HEK293T (cell line): Measurements from ENCODE around the gene KRT80.

ENCODE experiments used
- CTCF ChIA-PET: fragments of 350-600 bp; formaldehyde crosslinking; extraction: SDS; loops from one replicate; lab custom pipeline; 2021; ENCODE audit warnings: antibody characterized with exemption, inconsistent platforms; lab: Yijun Ruan, JAX
- POLR2A ChIA-PET: fragments of 350-600 bp; formaldehyde crosslinking; extraction: SDS; loops from one replicate; lab custom pipeline; 2020; ENCODE audit warnings: antibody characterized with exemption, inconsistent platforms; lab: Yijun Ruan, JAX
- DNase-seq: peaks from one replicate; pipeline ENCODE4 v3.0.0; 2012; ENCODE audit warnings: mixed read lengths; ENCODE audit errors: extremely low spot score
- ARNT ChIP-seq: fragments of 450-650 bp; IDR thresholded peaks from 2 replicates; pipeline ENCODE4 v1.6.1; 2017; ENCODE audit warnings: mild to moderate bottlenecking
- BHLHE40 ChIP-seq: fragments of 450-650 bp; IDR thresholded peaks from 2 replicates; pipeline ENCODE4 v1.6.1; 2016; ENCODE audit warnings: mild to moderate bottlenecking, moderate library complexity, borderline replicate concordance
- CTBP1 ChIP-seq: fragments of 450-650 bp; IDR thresholded peaks from 2 replicates; pipeline ENCODE4 v1.6.1; 2016; ENCODE audit warnings: borderline replicate concordance
- ELF4 ChIP-seq: fragments of 450-650 bp; IDR thresholded peaks from 2 replicates; pipeline ENCODE4 v1.6.1; 2017; ENCODE audit warnings: antibody characterized with exemption
- FOXA1 ChIP-seq: fragments of 450-650 bp; IDR thresholded peaks from 2 replicates; pipeline ENCODE4 v1.6.1; 2016; ENCODE audit warnings: mild to moderate bottlenecking
- FOXK2 ChIP-seq: fragments of 450-650 bp; IDR thresholded peaks from 2 replicates; pipeline ENCODE4 v1.6.1; 2016; ENCODE audit warnings: mild to moderate bottlenecking
- FOXM1 ChIP-seq: fragments of 450-650 bp; IDR thresholded peaks from 2 replicates; pipeline ENCODE4 v1.6.1; 2017; ENCODE audit warnings: mild to moderate bottlenecking, borderline replicate concordance
- HDGF ChIP-seq: fragments of 450-650 bp; IDR thresholded peaks from 2 replicates; pipeline ENCODE4 v1.6.1; 2017; ENCODE audit warnings: antibody characterized with exemption, borderline replicate concordance
- L3MBTL2 ChIP-seq: fragments of 450-650 bp; conservative IDR thresholded peaks from 2 replicates; pipeline ENCODE4 v1.6.1; 2016; ENCODE audit warnings: mild to moderate bottlenecking
- LEF1 ChIP-seq: fragments of 450-650 bp; IDR thresholded peaks from 2 replicates; pipeline ENCODE4 v1.6.1; 2017; ENCODE audit warnings: mild to moderate bottlenecking, borderline replicate concordance
- NFRKB ChIP-seq: fragments of 450-650 bp; IDR thresholded peaks from 2 replicates; pipeline ENCODE4 v1.6.1; 2016; ENCODE audit warnings: mild to moderate bottlenecking, moderate library complexity
- PKNOX1 ChIP-seq: fragments of 450-650 bp; IDR thresholded peaks from 2 replicates; pipeline ENCODE4 v1.6.1; 2016
- SP1 ChIP-seq: fragments of 450-650 bp; IDR thresholded peaks from 2 replicates; pipeline ENCODE4 v1.6.1; 2017
- SUZ12 ChIP-seq: fragments of 450-650 bp; IDR thresholded peaks from 2 replicates; pipeline ENCODE4 v1.6.1; 2016; ENCODE audit warnings: mild to moderate bottlenecking
- TARDBP ChIP-seq: fragments of 450-650 bp; IDR thresholded peaks from 2 replicates; pipeline ENCODE4 v1.6.1; 2016
- ZNF384 ChIP-seq: fragments of 450-650 bp; IDR thresholded peaks from 2 replicates; pipeline ENCODE4 v1.6.1; 2016

Gene KRT80

DNA sequence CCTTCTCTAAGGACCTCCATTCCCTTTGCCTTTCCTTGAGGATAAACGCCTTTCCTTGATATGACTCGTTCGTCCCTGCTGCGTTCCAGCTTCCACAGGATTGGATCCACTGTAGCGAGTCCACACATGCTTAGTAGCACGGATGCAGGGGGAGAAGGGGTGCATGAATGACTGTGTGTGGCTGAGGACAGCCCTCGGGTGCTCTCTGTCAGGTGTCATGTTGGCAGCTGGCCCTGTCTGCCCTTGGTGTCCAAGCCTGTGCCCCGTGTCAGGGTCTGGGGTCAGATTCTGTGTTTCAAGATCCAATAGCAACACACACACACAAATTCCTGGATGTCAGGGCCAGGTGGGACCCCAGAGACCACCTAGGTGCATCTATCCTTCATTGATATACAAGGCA lies 17.5 kb upstream of the KRT80 start:
- no peak for TF ChIP-seq FOXM1
- no peak for TF ChIP-seq HDGF
- no peak for TF ChIP-seq NFRKB
- TF ChIP-seq CTBP1 = no peak
- no peak for DNase-seq
- ChIA-PET CTCF (interaction anchor here (0.5 to 1.5 kb wide), 3 partner anchors 13 to 52 kb away, joined by 3 to 4 read pairs (median 4); no protein-coding TSS in a partner anchor), POLR2A (no interaction called here)

DNA sequence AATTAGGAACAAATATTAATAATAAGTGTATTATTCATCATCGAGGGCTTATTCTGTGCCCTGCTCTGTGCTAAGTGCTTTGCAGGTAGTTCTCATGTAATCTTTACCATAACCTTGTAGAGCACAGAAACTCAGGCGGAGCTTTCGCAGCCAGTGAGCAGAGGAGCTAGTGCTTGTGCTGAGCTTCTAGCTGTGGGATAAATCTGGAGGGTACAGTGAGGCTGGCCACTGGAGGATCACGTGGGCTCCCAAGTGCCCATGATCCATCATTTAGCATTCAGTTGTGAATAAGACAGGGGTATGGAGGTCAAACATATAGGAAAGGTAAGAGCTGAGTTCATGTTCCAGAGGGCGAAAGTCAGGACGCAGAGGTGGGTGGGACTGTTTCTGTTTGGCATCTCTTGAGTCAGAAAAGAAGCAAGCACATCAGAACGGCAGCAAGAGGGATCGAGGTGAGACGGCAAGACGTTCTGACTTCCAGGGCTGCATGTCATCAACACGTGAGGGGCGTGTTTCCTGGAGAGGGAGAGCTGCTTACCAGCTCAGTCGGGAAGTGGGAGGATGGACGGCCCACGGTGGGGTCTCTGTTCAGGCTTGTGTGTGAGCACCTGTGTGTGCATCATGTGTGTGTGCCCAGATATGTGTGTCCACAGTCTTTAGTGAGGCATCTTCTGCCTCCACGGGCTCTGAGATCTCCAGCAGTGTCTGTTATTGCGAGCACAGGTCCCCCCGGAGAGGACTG lies 16.8 kb upstream of the KRT80 start:
- POLR2A ChIA-PET = no interaction called here
- TF ChIP-seq FOXA1 (no peak), BHLHE40 (no peak), FOXK2 (no peak), ZNF384 (no peak)
- no peak for DNase-seq
- CTCF ChIA-PET = interaction anchor here (0.5 to 2.0 kb wide), 5 partner anchors 14 to 458 kb away, joined by 3 to 6 read pairs (median 3); no protein-coding TSS in a partner anchor

DNA sequence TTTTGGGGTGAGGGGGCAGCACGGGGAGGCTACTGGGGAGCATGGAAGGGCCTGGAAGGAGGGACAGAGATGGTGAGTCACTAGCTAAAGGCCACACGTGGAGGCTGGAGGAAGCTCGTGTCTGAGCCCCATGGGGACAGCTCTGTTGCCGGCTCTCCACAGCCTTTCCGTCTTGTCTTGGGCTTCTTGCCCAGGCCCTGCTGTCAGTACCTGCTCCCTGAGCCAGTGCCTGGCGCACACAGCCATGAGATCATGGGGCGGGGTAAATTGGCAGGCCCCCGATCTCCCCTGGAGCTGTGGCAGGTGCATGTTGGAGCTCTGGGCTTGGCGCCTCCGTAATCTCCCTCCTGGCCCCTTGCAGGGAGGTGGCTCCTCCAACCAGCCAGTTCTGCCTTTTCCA lies 16.1 kb upstream of the KRT80 start:
- no peak for DNase-seq
- POLR2A ChIA-PET = no interaction called here
- TF ChIP-seq BHLHE40 (no peak), ZNF384 (no peak), NFRKB (no peak), PKNOX1 (no peak), FOXA1 (no peak), SP1 (no peak), HDGF (no peak), FOXM1 (no peak), ELF4 (no peak), L3MBTL2 (no peak)
- CTCF ChIA-PET = interaction anchor here (0.6 to 2.0 kb wide), 4 partner anchors 15 to 71 kb away, joined by 3 to 6 read pairs (median 4); no protein-coding TSS in a partner anchor

- no peak for DNase-seq
- POLR2A ChIA-PET = no interaction called here
- CTCF ChIA-PET = interaction anchor here (0.6 to 2.0 kb wide), 2 partner anchors 50 to 71 kb away, joined by 5 to 6 read pairs; no protein-coding TSS in a partner anchor
- TF ChIP-seq NFRKB (no peak), SUZ12 (no peak), FOXK2 (no peak), LEF1 (no peak), HDGF (no peak), ZNF384 (no peak), ELF4 (no peak), BHLHE40 (no peak), PKNOX1 (no peak), L3MBTL2 (no peak), TARDBP (no peak), ARNT (no peak)
Observed at GRCh38 chr12:52207106-52207505, 15.3 kb upstream of the KRT80 start.

GRCh38 chr12:52206304-52207040 lies 14.7 kb upstream of the KRT80 start:
- no peak for DNase-seq
- POLR2A ChIA-PET = no interaction called here
- no peak for TF ChIP-seq LEF1
- no peak for TF ChIP-seq FOXM1
- no peak for TF ChIP-seq HDGF
- TF ChIP-seq CTBP1 = no peak
- no peak for TF ChIP-seq ELF4
- no peak for TF ChIP-seq FOXA1
- TF ChIP-seq BHLHE40 = no peak
- no peak for TF ChIP-seq NFRKB
- TF ChIP-seq ARNT = no peak
- no peak for TF ChIP-seq SUZ12
- no peak for TF ChIP-seq TARDBP
- no peak for TF ChIP-seq FOXK2
- CTCF ChIA-PET = interaction anchor here (2.0 kb wide), 1 partner anchor 50 kb away, joined by 6 read pairs; no protein-coding TSS in a partner anchor

- CTCF ChIA-PET = no interaction called here
- POLR2A ChIA-PET = no interaction called here
- DNase-seq = no peak
- no peak for TF ChIP-seq SP1
- no peak for TF ChIP-seq FOXM1
- TF ChIP-seq SUZ12 = no peak
- TF ChIP-seq ELF4 = no peak
- TF ChIP-seq ARNT = no peak
Observed at GRCh38 chr12:52205612-52206303, 13.9 kb upstream of the KRT80 start.
